Measurements from ENCODE around the gene KCNJ13. TPM values are rescaled to one million over a fixed set of nuclear protein-coding genes. Genes with fewer than 3 reads are reported as not detected.

KCNJ13 gene
- total and polyA plus RNA-seq, 12 donors: not detected

- Histone ChIP-seq H3K4me3 (no peak overlapping the region), H3K36me3 (peaks cover 0 to 92% (median 35%) of the 10 kb centered on the region in 9 donors), H3K27ac (no peak overlapping the region), H3K27me3 (no peaks in the 10 kb centered on the region), H3K4me1 (no peaks in the 10 kb centered on the region), H3K9me3 (peaks cover 0 to 24% (median 9%) of the 10 kb centered on the region in 11 donors)
- intact Hi-C loops (cut with DNase I): no loop called here
- no peak for ATAC-seq
- TF ChIP-seq CTCF (IDR thresholded peaks at IDR 0.05): no peak
- DNase-seq: no peak
These were observed 21.8 kb upstream of the KCNJ13 start for GRCh38 chr2:232798187-232798586.

- Histone ChIP-seq H3K27me3 (no peaks in the 10 kb centered on the region), H3K9me3 (peaks cover 0 to 1% (median 0%) of the 10 kb centered on the region in 11 donors), H3K4me3 (no peak overlapping the region), H3K4me1 (no peaks in the 10 kb centered on the region), H3K27ac (no peak overlapping the region), H3K36me3 (peaks cover 0 to 93% (median 48%) of the 10 kb centered on the region in 9 donors)
- TF ChIP-seq CTCF (IDR thresholded peaks at IDR 0.05): no peak
- intact Hi-C loops (cut with DNase I): no loop called here
- DNase-seq (no peak), ATAC-seq (no peak)
- 95% methylated on average over 1 of the region's 1 CpG for WGBS, 2 donors
These were observed 19.6 kb upstream of the KCNJ13 start for GRCh38 chr2:232795920-232796319.

GRCh38 chr2:232794981-232795380 lies 18.6 kb upstream of the KCNJ13 start:
- Histone ChIP-seq H3K9me3 (no peaks in the 10 kb centered on the region), H3K4me1 (no peaks in the 10 kb centered on the region), H3K27me3 (no peaks in the 10 kb centered on the region), H3K27ac (no peak overlapping the region), H3K4me3 (no peak overlapping the region), H3K36me3 (peaks cover 0 to 93% (median 54%) of the 10 kb centered on the region in 9 donors)
- DNase-seq (no peak), ATAC-seq (no peak)
- no peak for TF ChIP-seq CTCF (IDR thresholded peaks at IDR 0.05)
- WGBS, 2 donors: 94 to 96% methylated on average over 1 of the region's 1 CpG
- intact Hi-C loops (cut with DNase I): no loop called here

- TF ChIP-seq CTCF (IDR thresholded peaks at IDR 0.05): no peak
- Histone ChIP-seq H3K4me3 (no peak overlapping the region), H3K4me1 (no peaks in the 10 kb centered on the region), H3K27me3 (no peaks in the 10 kb centered on the region), H3K9me3 (no peaks in the 10 kb centered on the region), H3K36me3 (peaks cover 0 to 100% (median 57%) of the 10 kb centered on the region in 9 donors), H3K27ac (no peak overlapping the region)
- intact Hi-C loops (cut with DNase I): no loop called here
- 89 to 97% methylated on average over 4 of the region's 4 CpGs for WGBS, 2 donors
- DNase-seq (no peak), ATAC-seq (no peak)
These were observed 16.9 kb upstream of the KCNJ13 start for GRCh38 chr2:232793271-232793670.
